ENCODE data around the gene ARL6IP4. TPM values are rescaled to one million over a fixed set of nuclear protein-coding genes. Genes with fewer than 3 reads are reported as not detected.

The ARL6IP4 gene
- total and polyA plus RNA-seq, 2 of the 4 experiments (the other 2 are of a cell fraction), result 161 to 254 TPM

DNA sequence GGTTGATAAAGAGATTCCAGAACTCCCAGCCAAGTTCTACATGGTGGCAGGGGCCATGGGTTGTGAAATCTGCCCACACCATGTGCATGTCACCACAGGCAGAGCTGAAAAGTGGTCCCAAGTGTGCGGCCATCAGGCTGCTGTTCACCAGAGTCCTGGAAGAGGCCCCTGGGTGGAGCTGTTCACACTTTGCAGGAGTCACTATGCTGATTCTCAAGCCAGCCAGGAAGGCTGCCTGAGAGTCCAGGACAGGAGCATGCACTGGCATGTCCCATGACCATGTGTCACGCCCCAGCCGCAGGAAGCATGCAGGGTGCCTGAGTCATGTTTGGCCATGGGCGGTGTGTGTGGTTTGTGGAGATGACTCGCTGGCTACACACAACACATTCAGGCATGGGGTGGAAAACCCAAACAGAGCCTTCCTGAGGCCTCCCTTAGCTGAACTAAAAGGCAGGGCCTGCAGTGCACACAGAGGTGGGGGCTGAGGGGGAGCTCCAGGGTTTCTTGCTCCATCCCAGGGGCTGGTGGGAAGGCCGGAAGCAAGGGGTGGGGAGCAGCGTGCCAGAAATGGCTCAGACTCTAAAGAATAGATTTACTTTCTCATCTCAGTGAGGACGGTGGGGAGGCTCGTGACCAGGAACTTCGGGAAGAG lies 33.7 kb upstream of the ARL6IP4 start (continued):
- TF ChIP-seq ELK1 (IDR thresholded peaks at IDR 0.05; ENCODE audit: borderline replicate concordance, low read depth, low read length), result no peak
- TF ChIP-seq MAFK (IDR thresholded peaks at IDR 0.05; ENCODE audit: low read depth, low read length), result peak; percentile 24; the same call in 1 of the 2 replicates

GRCh38 chr12:122947352-122947792 lies 33.1 kb upstream of the ARL6IP4 start:
- ChIA-PET POLR2A (ENCODE audit: unreplicated experiment) (no interaction called here), CTCF (interaction anchor here (0.7 to 1.3 kb wide), 2 partner anchors 76 to 174 kb away, joined by 3 read pairs; no protein-coding TSS in a partner anchor)
- Histone ChIP-seq H3K56ac (ENCODE audit: extremely low read depth, insufficient read depth, low read length) (peak overlapping the region; percentile 32; the same call in 1 of the 2 replicates), H3K9me1 (ENCODE audit: insufficient read depth, low read length) (peaks cover 30% of the 10 kb centered on the region), H4K8ac (ENCODE audit: low read depth in 2 of 2, low read length in 2 of 2) (peak overlapping the region; percentile 25 to 87; a peak in 3 of 4 replicates), H2BK120ac (ENCODE audit: low read depth, low read length) (peak overlapping the region; percentile 99), H3K4ac (ENCODE audit: low read depth, low read length) (peak overlapping the region; percentile 92), H3K23ac (ENCODE audit: low read depth, low read length) (peak overlapping the region; percentile 68; the same call in 1 of the 2 replicates), H3K4me3 (ENCODE audit: insufficient read depth, low read depth, low read length) (no peak overlapping the region), H2BK5ac (ENCODE audit: low read depth, low read length, poor library complexity, severe bottlenecking) (peak overlapping the region; percentile 82), H3K4me2 (ENCODE audit: low read depth, low read length) (no peak overlapping the region), H3K18ac (ENCODE audit: low read depth, low read length) (peak overlapping the region; percentile 16), H3K27ac (ENCODE audit: insufficient read depth, low read length) (peak overlapping the region; percentile 74), H3K4me1 (ENCODE audit: control insufficient read depth, insufficient read depth, low read length) (peaks cover 22% of the 10 kb centered on the region), H2AK9ac (replicated peaks; ENCODE audit: low read depth, low read length, poor library complexity) (peak overlapping the region; percentile 97), H2AK5ac (ENCODE audit: low read depth, low read length) (peak overlapping the region; percentile 88), H4K5ac (ENCODE audit: low read depth, low read length) (peak overlapping the region; percentile 18), H3K9ac (ENCODE audit: low read depth, low read length) (peak overlapping the region; percentile 7; the same call in 1 of the 2 replicates), H3K9me3 (ENCODE audit: control insufficient read depth, insufficient read depth, low read length) (no peaks in the 10 kb centered on the region), H3K79me1 (ENCODE audit: low read depth in 1 of 2, low read length in 2 of 2) (peaks cover 0 to 24% of the 10 kb centered on the region in 2 experiments; a peak in 2 of 4 replicates), H2BK20ac (ENCODE audit: low read depth, low read length) (peak overlapping the region; percentile 89), H4K20me1 (ENCODE audit: insufficient read depth, low read length) (peaks cover 5% of the 10 kb centered on the region; the same call in 1 of the 2 replicates), H3K27me3 (ENCODE audit: control insufficient read depth, insufficient read depth, low read length) (no peaks in the 10 kb centered on the region), H2BK15ac (ENCODE audit: low read depth, low read length) (peak overlapping the region; percentile 84; the same call in 2 of the 3 replicates), H3K14ac (replicated peaks; ENCODE audit: low read depth, low read length) (peak overlapping the region; percentile 91), H2AFZ (replicated peaks; ENCODE audit: low read length, poor library complexity) (peak overlapping the region; percentile 80), H4K91ac (ENCODE audit: insufficient read depth, low read depth, low read length) (peak overlapping the region; percentile 90), H3K36me3 (ENCODE audit: control insufficient read depth, insufficient read depth, low read length) (no peaks in the 10 kb centered on the region)
- no CpG with 5 or more reads among the region's 15 CpGs for WGBS, 2 experiments (ENCODE audit: extremely low coverage in 2 of 2, insufficient read length in 1 of 2)
- intact Hi-C loops (cut with micrococcal nuclease) (loop anchor here (1.0 kb wide), 1 partner anchor 87 kb away; no protein-coding TSS in a partner anchor), dilution Hi-C loops (cut with HindIII; ENCODE audit: low sequenced_read_pairs, unreplicated experiment) (no loop called here), in situ Hi-C loops (cut with MboI; ENCODE audit: low sequenced_read_pairs) (no loop called here)
- ATAC-seq (ENCODE audit: low read depth) (no peak), DNase-seq (no peak)
- no TSS peak for BruUV-seq (replicated peaks)
- TF ChIP-seq RFX5 (IDR thresholded peaks at IDR 0.05; ENCODE audit: low read depth, low read length) (no peak), BHLHE40 (IDR thresholded peaks at IDR 0.05; ENCODE audit: low read depth, low read length) (no peak), MAFK (IDR thresholded peaks at IDR 0.05; ENCODE audit: low read depth, low read length) (no peak), FOS (IDR thresholded peaks at IDR 0.05; ENCODE audit: low read depth, low read length) (no peak), NFE2L2 (IDR thresholded peaks at IDR 0.05; ENCODE audit: low read depth, low read length) (no peak), RCOR1 (IDR thresholded peaks at IDR 0.05; ENCODE audit: insufficient replicate concordance, low read length) (no peak), ELK1 (IDR thresholded peaks at IDR 0.05; ENCODE audit: borderline replicate concordance, low read depth, low read length) (no peak), RAD21 (IDR thresholded peaks at IDR 0.05; ENCODE audit: low read length) (no peak), POLR2A (IDR thresholded peaks at IDR 0.05; ENCODE audit: low read depth, low read length) (no peak), CHD1 (IDR thresholded peaks at IDR 0.05; ENCODE audit: low read depth, low read length) (no peak), MAZ (IDR thresholded peaks at IDR 0.05; ENCODE audit: borderline replicate concordance, low read depth, low read length) (no peak), CEBPB (IDR thresholded peaks at IDR 0.05; ENCODE audit: low read depth, low read length) (no peak), MXI1 (IDR thresholded peaks at IDR 0.05; ENCODE audit: borderline replicate concordance, low read depth, low read length) (no peak)

Data from IMR-90 (cell line).